ENCODE results near the gene RPL35.
"Not testable (repeated sequence)": the region's sequence is repeated elsewhere in the genome, so short reads cannot be mapped to it uniquely, and the experiment has no call there.

Gene RPL35

GRCh38 chr9:124852121-124852828, 9.5 kb downstream of the RPL35 start:
- no peak for DNase-seq

- DNase-seq, result no peak
These were observed 12.0 kb downstream of the RPL35 start for GRCh38 chr9:124849801-124850200.

DNA sequence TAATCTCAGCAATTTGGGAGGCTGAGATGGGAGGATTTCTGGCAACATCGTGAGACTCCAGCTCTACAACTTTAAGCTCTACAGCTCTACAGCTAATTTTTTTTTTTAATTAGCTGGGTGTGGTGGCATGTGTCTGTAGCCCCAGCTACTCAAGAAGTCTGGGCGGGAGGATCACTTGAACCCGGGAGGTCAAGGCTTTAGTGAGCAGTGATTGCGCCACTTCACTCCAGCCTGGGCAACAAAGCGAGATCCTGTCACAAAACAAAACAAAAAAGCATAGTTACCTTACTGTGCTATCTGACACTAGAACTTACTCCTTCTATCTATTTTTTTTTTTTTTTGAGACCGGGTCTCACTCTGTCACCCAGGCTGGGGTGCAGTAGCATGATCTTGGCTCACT, 14.8 kb downstream of the RPL35 start:
- no peak for DNase-seq

DNA sequence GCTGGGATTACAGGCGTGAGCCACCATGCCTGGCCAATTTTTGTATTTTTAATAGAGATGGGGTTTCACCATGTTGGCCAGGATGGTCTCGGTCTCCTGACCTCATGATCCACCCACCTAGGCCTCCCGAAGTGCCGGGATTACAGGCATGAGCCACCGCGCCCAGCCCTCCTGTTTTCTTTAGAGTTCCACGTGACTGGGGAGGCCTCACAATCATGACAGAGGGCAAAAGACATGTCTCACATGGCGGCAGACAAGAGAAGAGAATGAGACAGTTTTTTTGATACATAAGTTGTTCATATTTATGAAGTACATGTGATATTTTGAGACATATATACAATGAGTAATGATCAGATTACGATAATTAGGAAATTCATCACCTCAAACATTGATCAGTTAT, 15.3 kb downstream of the RPL35 start:
- not testable (repeated sequence) for DNase-seq

GRCh38 chr9:124844291-124844690, 17.5 kb downstream of the RPL35 start:
- no peak for DNase-seq

- no peak for DNase-seq
These were observed 18.2 kb downstream of the RPL35 start for GRCh38 chr9:124843456-124844034.

GRCh38 chr9:124841075-124841821, 20.5 kb downstream of the RPL35 start:
- no peak for DNase-seq

DNA sequence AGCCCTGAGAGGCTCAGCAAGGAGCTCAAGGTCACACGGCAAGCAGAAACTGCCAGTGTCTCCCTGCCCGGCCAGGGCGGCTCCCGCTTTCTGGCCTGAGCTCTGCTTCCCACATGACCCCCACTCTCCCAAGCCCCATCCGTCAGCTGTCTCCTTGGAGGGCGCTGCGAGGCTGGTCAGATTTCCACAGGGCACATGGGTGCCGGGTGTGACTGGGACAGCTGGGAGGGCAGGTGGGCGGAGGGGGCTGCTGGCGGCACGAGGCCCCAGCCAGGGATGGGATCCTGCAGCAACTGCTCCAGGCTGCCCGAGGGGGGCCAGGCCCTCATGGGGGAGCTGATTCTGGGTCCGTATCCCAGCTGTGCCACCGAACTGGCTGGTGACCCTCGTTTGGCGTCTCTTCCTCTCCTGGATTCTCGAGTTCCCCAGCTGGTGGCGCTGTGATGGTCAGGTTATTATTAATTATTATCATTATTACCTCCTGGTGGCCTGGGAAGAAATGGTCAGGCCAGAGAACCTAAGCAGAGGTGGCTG, 21.4 kb downstream of the RPL35 start:
- no peak for DNase-seq

DNA sequence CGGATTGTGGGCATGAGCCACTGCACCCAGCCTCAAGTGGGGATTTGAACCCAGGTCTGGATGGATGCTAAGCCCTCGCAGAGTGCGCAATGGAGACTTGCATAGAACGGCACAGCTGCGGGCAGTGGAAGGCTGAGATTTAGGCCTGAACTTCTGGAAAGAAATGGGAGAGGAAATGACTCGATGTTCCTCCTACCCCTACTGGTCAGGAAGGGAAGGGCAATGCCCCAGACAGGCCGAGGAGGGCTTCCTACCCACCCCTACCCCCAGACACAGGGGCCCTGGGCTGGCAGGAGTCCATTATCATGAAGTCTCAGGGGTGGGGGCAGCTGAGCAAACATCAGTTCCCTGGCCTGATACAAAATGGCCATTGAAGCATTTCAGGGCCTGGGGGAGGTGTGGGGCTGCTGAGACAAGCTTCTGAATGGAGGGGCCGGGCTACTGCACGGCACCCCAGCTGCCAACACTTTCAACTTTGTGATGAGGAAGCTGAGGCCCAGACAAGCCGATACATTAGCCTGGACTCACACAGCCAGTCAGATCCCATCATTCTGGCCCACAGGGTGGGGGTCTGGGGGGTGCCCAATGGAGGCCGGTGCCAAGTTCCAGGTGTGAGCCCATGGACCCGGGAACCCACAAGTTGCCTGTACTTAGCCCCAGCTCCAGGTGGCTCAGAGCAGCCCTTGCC, 22.0 kb downstream of the RPL35 start:
- no peak for DNase-seq

DNA sequence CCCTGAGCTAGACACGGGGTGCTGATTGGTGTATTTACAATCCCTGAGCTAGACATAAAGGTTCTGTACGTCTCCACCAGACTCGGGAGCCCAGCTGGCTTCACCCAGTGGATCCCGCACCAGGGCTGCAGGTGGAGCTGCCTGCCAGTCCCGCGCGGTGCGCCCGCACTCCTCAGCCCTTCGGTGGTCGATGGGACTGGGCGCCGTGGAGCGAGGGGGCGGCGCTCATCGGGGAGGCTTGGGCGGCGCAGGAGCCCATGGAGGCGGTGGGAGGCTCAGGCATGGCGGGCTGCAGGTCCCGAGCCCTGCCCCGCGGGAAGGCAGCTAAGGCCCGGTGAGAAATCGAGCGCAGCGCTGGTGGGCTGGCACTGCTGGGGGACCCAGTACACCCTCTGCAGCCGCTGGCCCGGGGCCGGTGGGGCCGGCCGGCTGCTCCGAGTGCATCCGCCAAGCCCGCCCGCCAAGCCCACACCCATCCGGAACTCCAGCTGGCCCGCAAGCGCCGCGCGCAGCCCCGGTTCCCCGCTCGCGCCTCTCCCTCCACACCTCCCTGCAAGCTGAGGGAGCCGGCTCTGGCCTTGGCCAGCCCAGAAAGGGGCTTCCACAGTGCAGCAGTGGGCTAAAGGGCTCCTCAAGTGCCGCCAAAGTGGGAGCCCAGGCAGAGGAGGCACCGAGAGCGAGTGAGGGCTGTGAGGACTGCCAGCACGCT, 23.0 kb downstream of the RPL35 start:
- DNase-seq, result not testable (repeated sequence)

DNA sequence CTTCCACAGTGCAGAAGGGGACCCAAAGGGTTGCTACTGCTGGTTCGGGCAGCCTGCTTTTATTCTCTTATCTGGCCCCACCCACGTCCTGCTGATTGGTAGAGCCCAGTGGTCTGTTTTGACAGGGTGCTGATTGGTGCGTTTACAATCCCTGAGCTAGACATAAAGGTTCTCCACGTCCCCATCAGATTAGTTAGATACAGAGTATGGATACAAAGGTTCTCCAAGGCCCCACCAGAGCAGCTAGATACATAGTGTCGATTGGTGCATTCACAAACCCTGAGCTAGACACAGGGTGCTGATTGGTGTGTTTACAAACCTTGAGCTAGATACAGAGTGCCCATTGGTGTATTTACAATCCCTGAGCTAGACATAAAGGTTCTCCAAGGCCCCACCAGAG, 23.6 kb downstream of the RPL35 start:
- not testable (repeated sequence) for DNase-seq

GRCh38 chr9:124835026-124835557, 26.7 kb downstream of the RPL35 start:
- DNase-seq, result no peak

DNA sequence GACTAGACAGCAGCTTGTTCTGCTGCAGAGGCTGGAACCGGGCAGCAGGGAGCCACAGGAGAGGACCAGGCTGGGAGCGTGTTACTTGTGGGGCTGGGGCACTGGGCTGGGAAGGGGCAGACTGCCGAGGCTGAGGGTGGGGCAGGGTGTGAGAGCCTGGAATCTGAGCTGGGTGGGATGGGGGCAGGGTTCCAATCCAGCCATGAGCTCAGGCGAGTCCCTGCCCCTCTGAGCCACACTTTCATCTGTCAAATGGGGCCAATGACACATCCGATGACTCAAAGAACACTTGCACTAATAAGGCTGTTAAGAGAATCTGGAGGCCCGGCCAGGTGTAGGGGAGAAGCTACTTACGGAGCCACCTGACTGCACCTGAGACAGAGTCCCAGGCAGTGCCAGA, 27.2 kb downstream of the RPL35 start:
- DNase-seq, result no peak

GRCh38 chr9:124831642-124832364, 30.0 kb downstream of the RPL35 start:
- DNase-seq, result no peak

GRCh38 chr9:124830593-124830992, 31.2 kb downstream of the RPL35 start:
- DNase-seq, result no peak

DNA sequence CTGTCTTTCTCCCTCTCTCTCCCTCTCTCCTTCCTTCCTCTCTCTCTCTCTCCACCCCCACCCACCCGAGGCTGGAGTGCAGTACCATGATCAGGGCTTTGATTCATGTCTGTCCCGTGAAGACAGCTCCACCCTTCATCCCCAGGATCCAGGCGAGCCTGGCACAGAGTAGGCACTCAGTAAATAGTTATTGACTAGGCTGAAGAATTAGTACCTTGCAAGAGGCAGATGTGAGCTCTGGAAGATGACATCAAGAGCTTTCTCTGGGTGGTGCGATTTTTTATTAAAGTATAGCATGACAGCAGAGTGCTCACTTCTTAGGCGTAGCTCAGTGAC, 32.5 kb downstream of the RPL35 start:
- no peak for DNase-seq

DNA sequence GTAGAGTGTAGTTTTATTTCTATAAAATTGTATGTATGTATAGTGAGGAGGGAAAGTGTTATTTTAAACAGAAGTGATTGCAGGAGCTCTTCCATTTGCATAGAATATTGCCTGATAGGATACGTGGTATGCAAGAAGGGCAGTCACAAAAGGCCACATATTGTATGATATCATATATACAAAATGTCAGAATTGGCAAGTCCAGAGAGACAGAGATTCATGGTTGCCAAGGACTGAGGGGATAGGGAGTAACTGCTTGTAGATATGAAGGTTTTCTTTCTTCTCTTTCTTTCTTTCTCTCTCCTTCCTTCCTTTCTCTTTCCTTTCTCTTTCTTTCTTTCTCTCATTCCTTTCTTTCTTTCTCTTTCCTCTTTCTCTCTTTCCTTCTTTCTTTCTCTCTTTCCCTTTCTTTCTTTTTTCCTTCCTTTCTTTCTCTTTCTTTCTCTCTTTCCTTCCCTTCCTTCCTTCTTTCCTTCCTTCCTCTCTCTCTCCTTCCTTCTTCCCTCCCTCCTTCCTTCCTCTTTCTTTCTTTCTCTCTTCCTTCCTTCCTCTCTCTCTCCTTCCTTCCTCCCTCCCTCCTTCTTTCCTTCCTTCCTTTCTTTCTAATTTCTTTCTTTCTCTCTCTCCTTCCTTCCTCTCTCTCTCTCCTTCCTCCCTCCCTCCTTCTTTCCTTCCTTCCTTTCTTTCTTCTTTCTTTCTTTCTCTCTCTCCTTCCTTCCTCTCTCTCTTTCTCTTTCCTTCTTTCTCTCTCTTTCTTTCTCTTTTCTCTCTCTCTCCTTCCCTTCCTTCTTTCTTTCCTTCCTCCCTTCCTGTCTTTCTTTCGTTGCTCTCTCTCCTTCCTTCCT, 33.0 kb downstream of the RPL35 start:
- DNase-seq, result no peak

DNA sequence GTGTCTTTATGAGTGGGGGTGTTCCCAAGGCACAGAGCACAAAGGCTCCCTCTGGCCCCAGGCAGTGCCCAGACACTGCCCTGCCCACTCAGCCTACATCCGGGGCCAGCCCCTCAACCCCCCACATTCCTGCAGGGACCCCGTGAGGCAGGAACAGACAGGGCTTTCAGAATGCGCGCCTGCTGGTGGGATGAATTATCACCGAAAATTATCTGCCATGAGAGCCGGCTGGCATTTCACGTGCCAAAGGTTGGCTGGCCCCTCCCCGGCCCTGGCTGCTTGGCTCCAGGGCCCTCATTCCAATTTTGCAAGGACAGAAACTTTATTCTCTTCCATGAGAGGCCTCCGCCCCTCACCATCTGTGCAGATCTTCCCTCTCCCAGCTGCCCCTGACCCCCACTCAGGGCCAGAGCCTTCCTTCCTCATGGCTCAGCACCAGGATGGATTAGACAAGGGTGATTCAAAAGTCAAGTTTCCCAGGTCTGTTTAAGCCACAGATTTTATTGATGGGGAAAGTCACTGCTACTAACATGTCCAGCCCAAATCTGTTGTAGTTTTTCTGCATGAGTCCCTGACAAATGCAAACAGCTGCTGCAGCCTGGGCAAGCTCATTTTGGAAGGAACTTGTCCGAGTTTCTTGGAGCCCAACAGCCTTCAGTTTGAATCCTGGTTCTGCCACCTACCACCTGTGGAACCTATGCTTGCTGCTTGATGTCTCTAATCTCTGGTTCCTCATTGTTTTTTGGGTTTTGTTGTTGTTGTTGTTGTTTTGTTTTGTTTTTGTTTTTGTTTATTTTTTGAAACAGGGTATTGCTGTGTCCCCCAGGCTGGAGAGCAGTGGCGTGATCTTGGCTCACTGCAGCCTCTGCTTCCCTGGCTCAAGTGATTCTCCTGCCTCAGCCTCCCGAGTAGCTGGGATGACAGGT, 40.8 kb downstream of the RPL35 start:
- no peak for DNase-seq

GRCh38 chr9:124818431-124819281, 43.1 kb downstream of the RPL35 start:
- DNase-seq, result no peak

Data from activated effector memory CD4-positive, alpha-beta T cell treated with anti-CD3 and anti-CD28 coated beads, Interleukin-2, amount 50 U/mL, for 16 hours (primary cell).